ENCODE measurements around the gene KNL1. TPM values are rescaled to one million over a fixed set of nuclear protein-coding genes. Genes with fewer than 3 reads are reported as not detected.

The KNL1 gene, protein sequence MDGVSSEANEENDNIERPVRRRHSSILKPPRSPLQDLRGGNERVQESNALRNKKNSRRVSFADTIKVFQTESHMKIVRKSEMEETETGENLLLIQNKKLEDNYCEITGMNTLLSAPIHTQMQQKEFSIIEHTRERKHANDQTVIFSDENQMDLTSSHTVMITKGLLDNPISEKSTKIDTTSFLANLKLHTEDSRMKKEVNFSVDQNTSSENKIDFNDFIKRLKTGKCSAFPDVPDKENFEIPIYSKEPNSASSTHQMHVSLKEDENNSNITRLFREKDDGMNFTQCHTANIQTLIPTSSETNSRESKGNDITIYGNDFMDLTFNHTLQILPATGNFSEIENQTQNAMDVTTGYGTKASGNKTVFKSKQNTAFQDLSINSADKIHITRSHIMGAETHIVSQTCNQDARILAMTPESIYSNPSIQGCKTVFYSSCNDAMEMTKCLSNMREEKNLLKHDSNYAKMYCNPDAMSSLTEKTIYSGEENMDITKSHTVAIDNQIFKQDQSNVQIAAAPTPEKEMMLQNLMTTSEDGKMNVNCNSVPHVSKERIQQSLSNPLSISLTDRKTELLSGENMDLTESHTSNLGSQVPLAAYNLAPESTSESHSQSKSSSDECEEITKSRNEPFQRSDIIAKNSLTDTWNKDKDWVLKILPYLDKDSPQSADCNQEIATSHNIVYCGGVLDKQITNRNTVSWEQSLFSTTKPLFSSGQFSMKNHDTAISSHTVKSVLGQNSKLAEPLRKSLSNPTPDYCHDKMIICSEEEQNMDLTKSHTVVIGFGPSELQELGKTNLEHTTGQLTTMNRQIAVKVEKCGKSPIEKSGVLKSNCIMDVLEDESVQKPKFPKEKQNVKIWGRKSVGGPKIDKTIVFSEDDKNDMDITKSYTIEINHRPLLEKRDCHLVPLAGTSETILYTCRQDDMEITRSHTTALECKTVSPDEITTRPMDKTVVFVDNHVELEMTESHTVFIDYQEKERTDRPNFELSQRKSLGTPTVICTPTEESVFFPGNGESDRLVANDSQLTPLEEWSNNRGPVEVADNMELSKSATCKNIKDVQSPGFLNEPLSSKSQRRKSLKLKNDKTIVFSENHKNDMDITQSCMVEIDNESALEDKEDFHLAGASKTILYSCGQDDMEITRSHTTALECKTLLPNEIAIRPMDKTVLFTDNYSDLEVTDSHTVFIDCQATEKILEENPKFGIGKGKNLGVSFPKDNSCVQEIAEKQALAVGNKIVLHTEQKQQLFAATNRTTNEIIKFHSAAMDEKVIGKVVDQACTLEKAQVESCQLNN (N-terminal part only)
- total RNA-seq (2021; fragmentation: NEBNext Ultra II Directional; extraction: Animal tissue kit (Norgen Biotek cat#: 25700)) (22.3 and 22.5 TPM in 2 replicates), polyA plus RNA-seq (2011; rRNA removed) (2.7 and 4.4 TPM in 2 replicates), polyA minus RNA-seq (2011; rRNA and poly(A)+ RNA removed) (12.1 and 20.2 TPM in 2 replicates)
- 5.3 TPM for polyA plus RNA-seq (2011; cell fraction: cytosol; rRNA removed)
- polyA plus RNA-seq (2011; cell fraction: nucleus; rRNA removed), result 2.5 TPM
- 4.3 to 8.7 TPM (median 5.6 TPM) in 4 replicates for polyA plus RNA-seq (2012, experiment 1 of 2)
- polyA plus RNA-seq (2012, experiment 2 of 2), result 1.1 TPM
- polyA plus RNA-seq (2013, experiment 1 of 2), result 11.3 TPM
- polyA plus RNA-seq (2013, experiment 2 of 2), result 9.8 TPM
- polyA minus RNA-seq (2011; cell fraction: cytosol; rRNA and poly(A)+ RNA removed), result 10.6 TPM
- 22.0 TPM for polyA minus RNA-seq (2011; cell fraction: nucleus; rRNA and poly(A)+ RNA removed)
- long read RNA-seq, experiment 1, partial matches to known transcripts, result 0 of 12 reads
- long read RNA-seq, experiment 1, other reads (novel, unspliced or antisense), result 12 of 12 reads
- long read RNA-seq, experiment 2, full-length matches to known transcripts, result 10 of 12 reads
- long read RNA-seq, experiment 2, partial matches to known transcripts, result 1 of 12 reads
- long read RNA-seq, experiment 2, other reads (novel, unspliced or antisense), result 1 of 12 reads

DNA sequence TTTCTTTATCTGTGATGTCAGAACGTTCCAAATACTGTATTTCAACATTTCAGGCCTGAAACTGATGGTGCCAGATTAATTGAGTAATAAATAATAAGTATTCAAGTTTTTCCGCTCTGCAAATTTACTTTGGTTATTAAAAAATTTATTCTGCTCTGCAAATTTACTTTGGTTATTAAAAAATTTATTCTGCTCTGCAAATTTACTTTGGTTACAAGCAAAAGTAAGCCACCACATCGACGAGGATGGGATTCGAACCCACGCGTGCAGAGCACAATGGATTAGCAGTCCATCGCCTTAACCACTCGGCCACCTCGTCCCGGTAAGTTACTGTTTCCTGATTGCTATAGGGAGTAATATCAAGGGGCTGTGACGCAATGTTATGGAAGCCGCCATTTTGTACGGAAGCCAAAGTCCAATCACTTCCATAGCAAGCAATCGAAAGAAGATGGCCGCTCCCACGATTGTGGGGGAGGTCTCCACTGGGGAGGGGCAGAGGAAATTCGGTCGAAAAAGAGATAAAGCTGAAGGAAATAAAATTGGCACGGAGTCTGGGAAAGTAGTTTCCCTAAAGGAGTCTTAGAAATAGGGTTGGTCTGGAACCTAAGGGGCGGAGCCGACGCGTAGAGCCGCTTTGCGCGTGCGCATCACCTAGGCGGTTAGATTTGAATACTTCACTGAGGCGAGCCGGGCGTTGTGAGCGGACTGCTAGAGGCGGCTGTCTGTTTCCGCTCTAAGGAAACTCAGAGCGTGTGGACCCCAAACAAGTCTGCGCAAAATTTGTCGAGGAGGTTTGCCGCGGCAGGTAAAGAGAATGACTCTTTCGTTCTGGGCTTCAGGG, at the start of gene KNL1:
TSS of gene KNL1 (plus strand) at position 662 of the 841 bp plus-strand sequence. CDS start 8,683 bp downstream, outside the sequence.
- Histone ChIP-seq H2BK12ac (ENCODE audit: low read depth, low read length) (peak within 1 kb of the TSS; percentile 80; the same call in 1 of the 2 replicates), H4K8ac (ENCODE audit: extremely low read depth, insufficient read depth, low read length) (peak within 1 kb of the TSS; percentile 90; the same call in 1 of the 2 replicates), H3K4me1 (replicated peaks in 1 of 4; ENCODE audit: control insufficient read depth in 3 of 4, insufficient read depth in 4 of 4, low read length in 3 of 4) (peaks cover 0 to 2% (median 0%) of the 10 kb centered on the region in 4 experiments; a peak in 1 of 7 replicates), H3K27me3 (replicated peaks in 1 of 4; ENCODE audit: control insufficient read depth in 3 of 4, extremely low read depth in 1 of 4, insufficient read depth in 3 of 4, low read length in 3 of 4) (no peaks in the 10 kb centered on the region), H3K79me1 (ENCODE audit: low read depth, low read length) (no peaks in the 10 kb centered on the region), H2BK5ac (ENCODE audit: low read depth, low read length) (peak within 1 kb of the TSS; percentile 91), H3K56ac (replicated peaks; ENCODE audit: insufficient read length, low read depth, low read length) (peak within 1 kb of the TSS; percentile 89), H3K9ac (replicated peaks in 1 of 4; ENCODE audit: extremely low read depth in 1 of 4, low read depth in 3 of 4, low read length in 3 of 4) (peak within 1 kb of the TSS; percentile 57 to 92 (median 88)), H2BK20ac (ENCODE audit: low read length) (no peak within 1 kb of the TSS), H3K36me3 (ENCODE audit: control insufficient read depth in 2 of 4, insufficient read depth in 4 of 4, low read length in 3 of 4) (no peaks in the 10 kb centered on the region), H3K79me2 (ENCODE audit: control insufficient read depth in 1 of 2, insufficient read depth in 2 of 2, low read length in 2 of 2) (peaks cover 0 to 16% of the 10 kb centered on the region in 2 experiments; a peak in 2 of 4 replicates), H3K18ac (ENCODE audit: extremely low read depth, low read length) (peak within 1 kb of the TSS; percentile 97), H3K23me2 (ENCODE audit: low read depth, low read length) (peaks cover 9% of the 10 kb centered on the region; the same call in 1 of the 2 replicates), H3K4me3 (ENCODE audit: extremely low read depth in 1 of 4, insufficient read depth in 2 of 4, low read depth in 3 of 4, low read length in 4 of 4) (peak within 1 kb of the TSS; percentile 84 to 99 (median 92)), H4K20me1 (replicated peaks in 1 of 2; ENCODE audit: control insufficient read depth in 1 of 2, insufficient read depth in 2 of 2, low read length in 2 of 2) (no peaks in the 10 kb centered on the region), H2BK120ac (replicated peaks; ENCODE audit: low read depth, low read length) (peak within 1 kb of the TSS; percentile 67), H4K91ac (replicated peaks; ENCODE audit: insufficient read length, low read length) (peak within 1 kb of the TSS; percentile 81), H3K14ac (ENCODE audit: insufficient read length) (no peak within 1 kb of the TSS), H4K5ac (ENCODE audit: insufficient read length, low read depth, low read length) (peak within 1 kb of the TSS; percentile 90), H2AFZ (ENCODE audit: low read length) (peak within 1 kb of the TSS; percentile 96), H3K9me3 (ENCODE audit: insufficient read depth in 2 of 2, low read depth in 1 of 2, low read length in 1 of 2) (no peaks in the 10 kb centered on the region), H3K23ac (ENCODE audit: insufficient read length) (no peak within 1 kb of the TSS), H2BK15ac (ENCODE audit: low read length) (no peak within 1 kb of the TSS), H3K4ac (replicated peaks; ENCODE audit: insufficient read length, low read depth, low read length) (no peak within 1 kb of the TSS), H2AK5ac (ENCODE audit: low read depth, low read length) (no peak within 1 kb of the TSS), H3K4me2 (ENCODE audit: insufficient read depth in 1 of 2, low read depth in 2 of 2, low read length in 2 of 2) (peak within 1 kb of the TSS; percentile 65 to 83), H3K27ac (ENCODE audit: low read depth, low read length) (peak within 1 kb of the TSS; percentile 92)
- peak; percentile 85 to 98 for DNase-seq (ENCODE audit: low read depth in 1 of 2, low spot score in 2 of 2)
- POLR2A ChIA-PET (ENCODE audit: partially characterized antibody), result interaction anchor here (1.0 to 1.4 kb wide), 5 partner anchors 9 to 101 kb away, joined by 3 to 6 read pairs (median 3); partner anchors contain the start of gene RAD51
- CTCF ChIA-PET (ENCODE audit: partially characterized antibody), result interaction anchor here (0.6 kb wide), 1 partner anchor 172 kb away, joined by 3 read pairs; no protein-coding TSS in a partner anchor
- WGBS, 2 experiments (ENCODE audit: extremely low coverage in 1 of 2, insufficient coverage in 1 of 2, insufficient read length in 1 of 2, insufficient replicate concordance in 2 of 2, low coverage in 1 of 2, low lambda C conversion rate in 2 of 2, missing lambda C conversion rate in 1 of 2), result 4% methylated on average over 41 of the region's 41 CpGs; no CpG with 5 or more reads in 1 of the 2 experiments
- FAIRE-seq, result peak; percentile 36
- peak; percentile 100 for TF ChIP-seq ASH2L (IDR thresholded peaks at IDR 0.05; ENCODE audit: low read length)
- TF ChIP-seq GTF2F1 (IDR thresholded peaks at IDR 0.05; ENCODE audit: borderline replicate concordance, low read depth, low read length), result no peak

Data from H1 (cell line).